ENCODE results near the gene SHISA6. TPM values are rescaled to one million over a fixed set of nuclear protein-coding genes. Genes with fewer than 3 reads are reported as not detected.

The SHISA6 gene
- total RNA-seq, 4 donors from 2014 or later: 0.45 to 4.9 (median 3.3) TPM

GRCh38 chr17:11342138-11342537 is 101.1 kb downstream of the SHISA6 start:
- no peak for TF ChIP-seq POLR2AphosphoS5 (IDR thresholded peaks at IDR 0.05)
- TF ChIP-seq POLR2A (IDR thresholded peaks at IDR 0.05): no peak
- TF ChIP-seq EP300 (IDR thresholded peaks at IDR 0.05): no peak
- TF ChIP-seq CTCF (IDR thresholded peaks at IDR 0.05): no peak
- Histone ChIP-seq H3K4me3 (no peak overlapping the region), H3K36me3 (no peaks in the 10 kb centered on the region), H3K4me1 (no peaks in the 10 kb centered on the region), H3K9me3 (no peaks in the 10 kb centered on the region), H3K27ac (no peak overlapping the region), H3K27me3 (no peaks in the 10 kb centered on the region)
- WGBS: 72% methylated on average over 3 of the region's 3 CpGs
- DNase-seq (ENCODE audit: low spot score in 2 of 2): no peak

- H3K4me1 ChIP-seq: no peaks in the 10 kb centered on the region
- H3K9me3 ChIP-seq: no peaks in the 10 kb centered on the region
- no peak overlapping the region for H3K27ac ChIP-seq
- no peak overlapping the region for H3K4me3 ChIP-seq
- 60% methylated on average over 3 of the region's 3 CpGs for WGBS
- DNase-seq (ENCODE audit: low spot score in 2 of 2): no peak
- TF ChIP-seq POLR2AphosphoS5 (IDR thresholded peaks at IDR 0.05) (no peak), CTCF (IDR thresholded peaks at IDR 0.05) (no peak), EP300 (IDR thresholded peaks at IDR 0.05) (no peak), POLR2A (IDR thresholded peaks at IDR 0.05) (no peak)
- no peaks in the 10 kb centered on the region for H3K36me3 ChIP-seq
- H3K27me3 ChIP-seq: no peaks in the 10 kb centered on the region
These were observed 108.1 kb downstream of the SHISA6 start for GRCh38 chr17:11349106-11349505.

- TF ChIP-seq CTCF (IDR thresholded peaks at IDR 0.05) (no peak), POLR2AphosphoS5 (IDR thresholded peaks at IDR 0.05) (no peak), EP300 (IDR thresholded peaks at IDR 0.05) (no peak), POLR2A (IDR thresholded peaks at IDR 0.05) (no peak)
- no peaks in the 10 kb centered on the region for H3K27me3 ChIP-seq
- no peak overlapping the region for H3K4me3 ChIP-seq
- 83% methylated on average over 2 of the region's 2 CpGs for WGBS
- H3K27ac ChIP-seq: no peak overlapping the region
- H3K36me3 ChIP-seq: no peaks in the 10 kb centered on the region
- no peaks in the 10 kb centered on the region for H3K9me3 ChIP-seq
- H3K4me1 ChIP-seq: no peaks in the 10 kb centered on the region
- DNase-seq (ENCODE audit: low spot score in 2 of 2): no peak
These were observed 110.5 kb downstream of the SHISA6 start for GRCh38 chr17:11351479-11351878.

GRCh38 chr17:11353601-11354000 is 112.6 kb downstream of the SHISA6 start:
- no peaks in the 10 kb centered on the region for H3K4me1 ChIP-seq
- H3K4me3 ChIP-seq: no peak overlapping the region
- H3K9me3 ChIP-seq: no peaks in the 10 kb centered on the region
- H3K36me3 ChIP-seq: no peaks in the 10 kb centered on the region
- no peak for DNase-seq (ENCODE audit: low spot score in 2 of 2)
- TF ChIP-seq POLR2A (IDR thresholded peaks at IDR 0.05) (no peak), EP300 (IDR thresholded peaks at IDR 0.05) (no peak), CTCF (IDR thresholded peaks at IDR 0.05) (no peak)
- no peak overlapping the region for H3K27ac ChIP-seq
- H3K27me3 ChIP-seq: no peaks in the 10 kb centered on the region
- WGBS: 73% methylated on average over 5 of the region's 5 CpGs

- Histone ChIP-seq H3K4me1 (no peaks in the 10 kb centered on the region), H3K36me3 (no peaks in the 10 kb centered on the region), H3K27ac (no peak overlapping the region), H3K27me3 (no peaks in the 10 kb centered on the region), H3K4me3 (no peak overlapping the region), H3K9me3 (no peaks in the 10 kb centered on the region)
- TF ChIP-seq POLR2AphosphoS5 (IDR thresholded peaks at IDR 0.05) (no peak), POLR2A (IDR thresholded peaks at IDR 0.05) (no peak), CTCF (IDR thresholded peaks at IDR 0.05) (no peak), EP300 (IDR thresholded peaks at IDR 0.05) (no peak)
- DNase-seq (ENCODE audit: low spot score in 2 of 2): no peak
- WGBS: 50% methylated on average over 1 of the region's 2 CpGs
These were observed 115.4 kb downstream of the SHISA6 start for GRCh38 chr17:11356371-11356770.
